GM12878 (cell line): ENCODE data around the gene ITFG1.
"Not testable (repeated sequence)": the region's sequence is repeated elsewhere in the genome, so short reads cannot be mapped to it uniquely, and the experiment has no call there.

Source experiments
- DPF2 ChIP-seq: fragments of 450-650 bp; IDR thresholded peaks from 2 replicates; pipeline ENCODE4 v1.6.1; 2017; ENCODE audit warnings: mild to moderate bottlenecking
- KDM1A ChIP-seq: fragments of 200-600 bp; sonication (generic); IDR thresholded peaks from 2 replicates; pipeline ENCODE4 v1.6.1; 2016; ENCODE audit warnings: borderline replicate concordance
- NR2F1 ChIP-seq: fragments of 450-650 bp; conservative IDR thresholded peaks from 2 replicates; pipeline ENCODE4 v1.6.1; 2017; ENCODE audit warnings: mild to moderate bottlenecking
- NRF1 ChIP-seq: conservative IDR thresholded peaks from 2 replicates; pipeline ENCODE4 v1.6.1; 2011; ENCODE audit warnings: mild to moderate bottlenecking, low read depth, low read length, improper control_type of control experiment
- POLR2A ChIP-seq: IDR thresholded peaks from 2 replicates; pipeline ENCODE4 v1.6.1; 2011; ENCODE audit warnings: low read depth, mild to moderate bottlenecking, low read length
- REST ChIP-seq: IDR thresholded peaks from 2 replicates; pipeline ENCODE4 v1.6.1; 2012; ENCODE audit warnings: mild to moderate bottlenecking, low read depth, low read length
- SIN3A ChIP-seq: IDR thresholded peaks from 2 replicates; pipeline ENCODE4 v1.6.1; 2012; ENCODE audit warnings: low read depth, low read length, improper control_type of control experiment
- USF2 ChIP-seq: IDR thresholded peaks from 2 replicates; pipeline ENCODE4 v1.6.1; 2011; ENCODE audit warnings: low read depth, low read length, improper control_type of control experiment, borderline replicate concordance
- TF ChIP-seq, protein P1 (sequence below), 3 experiments: IDR thresholded peaks in 2 of 3; conservative IDR thresholded peaks in 1 of 3; 2 replicates each; pipeline ENCODE4 v1.5.1; 2011; ENCODE audit warnings: low read depth in 3 of 3, low read length in 3 of 3, mild to moderate bottlenecking in 3 of 3, control low read depth in 2 of 3, moderate library complexity in 2 of 3, inconsistent platforms in 1 of 3, mixed read lengths in 1 of 3; ENCODE audit not compliant: control insufficient read depth in 2 of 3, insufficient read depth in 1 of 3; ENCODE audit errors: extremely low read depth in 1 of 3
- TF ChIP-seq, protein P2 (sequence below): fragments of 450-650 bp; formaldehyde crosslinking; IDR thresholded peaks from 2 replicates; pipeline ENCODE4 v1.4.0; 2020; ENCODE audit warnings: mild to moderate bottlenecking, moderate library complexity
- TF ChIP-seq, protein P3 (sequence below): fragments of 450-650 bp; IDR thresholded peaks from 2 replicates; pipeline ENCODE4 v1.6.1; 2014; ENCODE audit warnings: mild to moderate bottlenecking

DNA sequence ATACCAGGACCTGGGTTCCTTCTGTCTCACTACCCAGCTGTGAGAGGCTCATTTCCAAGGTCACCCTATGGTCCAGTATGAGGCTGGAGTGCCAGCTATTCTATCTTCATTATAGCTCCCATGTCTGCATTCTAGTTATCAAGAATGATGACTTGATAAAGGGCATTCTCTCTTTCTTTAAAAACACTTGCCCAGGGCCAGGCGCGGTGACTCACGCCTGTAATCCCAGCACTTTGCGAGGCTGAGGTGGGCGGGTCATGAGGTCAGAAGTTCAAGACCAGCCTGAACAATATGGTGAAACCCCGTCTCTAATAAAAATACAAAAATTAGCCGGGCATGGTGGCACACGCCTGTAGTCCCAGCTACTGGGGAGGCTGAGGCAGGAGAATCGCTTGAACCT is 322.9 kb downstream of the ITFG1 start:
- TF ChIP-seq NR2F1, NRF1, USF2, SIN3A, KDM1A, POLR2A, DPF2, REST: not testable (repeated sequence)
- TF ChIP-seq, protein P1, sequence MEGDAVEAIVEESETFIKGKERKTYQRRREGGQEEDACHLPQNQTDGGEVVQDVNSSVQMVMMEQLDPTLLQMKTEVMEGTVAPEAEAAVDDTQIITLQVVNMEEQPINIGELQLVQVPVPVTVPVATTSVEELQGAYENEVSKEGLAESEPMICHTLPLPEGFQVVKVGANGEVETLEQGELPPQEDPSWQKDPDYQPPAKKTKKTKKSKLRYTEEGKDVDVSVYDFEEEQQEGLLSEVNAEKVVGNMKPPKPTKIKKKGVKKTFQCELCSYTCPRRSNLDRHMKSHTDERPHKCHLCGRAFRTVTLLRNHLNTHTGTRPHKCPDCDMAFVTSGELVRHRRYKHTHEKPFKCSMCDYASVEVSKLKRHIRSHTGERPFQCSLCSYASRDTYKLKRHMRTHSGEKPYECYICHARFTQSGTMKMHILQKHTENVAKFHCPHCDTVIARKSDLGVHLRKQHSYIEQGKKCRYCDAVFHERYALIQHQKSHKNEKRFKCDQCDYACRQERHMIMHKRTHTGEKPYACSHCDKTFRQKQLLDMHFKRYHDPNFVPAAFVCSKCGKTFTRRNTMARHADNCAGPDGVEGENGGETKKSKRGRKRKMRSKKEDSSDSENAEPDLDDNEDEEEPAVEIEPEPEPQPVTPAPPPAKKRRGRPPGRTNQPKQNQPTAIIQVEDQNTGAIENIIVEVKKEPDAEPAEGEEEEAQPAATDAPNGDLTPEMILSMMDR (IDR thresholded peaks at IDR 0.05 in 2 of 3, conservative IDR thresholded peaks at IDR 0.05 in 1 of 3; ENCODE audit: control insufficient read depth in 2 of 3, extremely low read depth in 1 of 3, insufficient read depth in 1 of 3, low read depth in 3 of 3, low read length in 3 of 3), result not testable (repeated sequence)
- TF ChIP-seq, protein P2, sequence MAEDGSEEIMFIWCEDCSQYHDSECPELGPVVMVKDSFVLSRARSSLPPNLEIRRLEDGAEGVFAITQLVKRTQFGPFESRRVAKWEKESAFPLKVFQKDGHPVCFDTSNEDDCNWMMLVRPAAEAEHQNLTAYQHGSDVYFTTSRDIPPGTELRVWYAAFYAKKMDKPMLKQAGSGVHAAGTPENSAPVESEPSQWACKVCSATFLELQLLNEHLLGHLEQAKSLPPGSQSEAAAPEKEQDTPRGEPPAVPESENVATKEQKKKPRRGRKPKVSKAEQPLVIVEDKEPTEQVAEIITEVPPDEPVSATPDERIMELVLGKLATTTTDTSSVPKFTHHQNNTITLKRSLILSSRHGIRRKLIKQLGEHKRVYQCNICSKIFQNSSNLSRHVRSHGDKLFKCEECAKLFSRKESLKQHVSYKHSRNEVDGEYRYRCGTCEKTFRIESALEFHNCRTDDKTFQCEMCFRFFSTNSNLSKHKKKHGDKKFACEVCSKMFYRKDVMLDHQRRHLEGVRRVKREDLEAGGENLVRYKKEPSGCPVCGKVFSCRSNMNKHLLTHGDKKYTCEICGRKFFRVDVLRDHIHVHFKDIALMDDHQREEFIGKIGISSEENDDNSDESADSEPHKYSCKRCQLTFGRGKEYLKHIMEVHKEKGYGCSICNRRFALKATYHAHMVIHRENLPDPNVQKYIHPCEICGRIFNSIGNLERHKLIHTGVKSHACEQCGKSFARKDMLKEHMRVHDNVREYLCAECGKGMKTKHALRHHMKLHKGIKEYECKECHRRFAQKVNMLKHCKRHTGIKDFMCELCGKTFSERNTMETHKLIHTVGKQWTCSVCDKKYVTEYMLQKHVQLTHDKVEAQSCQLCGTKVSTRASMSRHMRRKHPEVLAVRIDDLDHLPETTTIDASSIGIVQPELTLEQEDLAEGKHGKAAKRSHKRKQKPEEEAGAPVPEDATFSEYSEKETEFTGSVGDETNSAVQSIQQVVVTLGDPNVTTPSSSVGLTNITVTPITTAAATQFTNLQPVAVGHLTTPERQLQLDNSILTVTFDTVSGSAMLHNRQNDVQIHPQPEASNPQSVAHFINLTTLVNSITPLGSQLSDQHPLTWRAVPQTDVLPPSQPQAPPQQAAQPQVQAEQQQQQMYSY, result not testable (repeated sequence)
- TF ChIP-seq, protein P3, sequence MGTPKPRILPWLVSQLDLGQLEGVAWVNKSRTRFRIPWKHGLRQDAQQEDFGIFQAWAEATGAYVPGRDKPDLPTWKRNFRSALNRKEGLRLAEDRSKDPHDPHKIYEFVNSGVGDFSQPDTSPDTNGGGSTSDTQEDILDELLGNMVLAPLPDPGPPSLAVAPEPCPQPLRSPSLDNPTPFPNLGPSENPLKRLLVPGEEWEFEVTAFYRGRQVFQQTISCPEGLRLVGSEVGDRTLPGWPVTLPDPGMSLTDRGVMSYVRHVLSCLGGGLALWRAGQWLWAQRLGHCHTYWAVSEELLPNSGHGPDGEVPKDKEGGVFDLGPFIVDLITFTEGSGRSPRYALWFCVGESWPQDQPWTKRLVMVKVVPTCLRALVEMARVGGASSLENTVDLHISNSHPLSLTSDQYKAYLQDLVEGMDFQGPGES, result not testable (repeated sequence)
